NB4 (cell line): ENCODE results near the gene RTCA.

ENCODE experiments used
- CTCF ChIP-seq: IDR thresholded peaks from one replicate; pipeline ENCODE4 v1.5.1; 2012; ENCODE audit warnings: low read depth, low read length
- MAX ChIP-seq: IDR thresholded peaks from 2 replicates; pipeline ENCODE4 v1.6.1; 2011; ENCODE audit warnings: low read depth, low read length
- POLR2A ChIP-seq: IDR thresholded peaks from 2 replicates; pipeline ENCODE4 v1.6.1; 2011; ENCODE audit warnings: mild to moderate bottlenecking; ENCODE audit not compliant: insufficient read length; ENCODE audit errors: extremely low read depth

- no peak for TF ChIP-seq CTCF
- no peak for TF ChIP-seq POLR2A
- no peak for TF ChIP-seq MAX
These were observed 36.7 kb downstream of the RTCA start for GRCh38 chr1:100302739-100303138.
